ENCODE results near the gene NCAPG2. TPM values are rescaled to one million over a fixed set of nuclear protein-coding genes. Genes with fewer than 3 reads are reported as not detected.
A peak's percentile ranks its signal among the peaks of the same experiment; 100 is the strongest.
"Not testable (repeated sequence)": the region's sequence is repeated elsewhere in the genome, so short reads cannot be mapped to it uniquely, and the experiment has no call there.

Gene NCAPG2
- total RNA-seq, 1 experiment from 2014 or later = 28.8 TPM

DNA sequence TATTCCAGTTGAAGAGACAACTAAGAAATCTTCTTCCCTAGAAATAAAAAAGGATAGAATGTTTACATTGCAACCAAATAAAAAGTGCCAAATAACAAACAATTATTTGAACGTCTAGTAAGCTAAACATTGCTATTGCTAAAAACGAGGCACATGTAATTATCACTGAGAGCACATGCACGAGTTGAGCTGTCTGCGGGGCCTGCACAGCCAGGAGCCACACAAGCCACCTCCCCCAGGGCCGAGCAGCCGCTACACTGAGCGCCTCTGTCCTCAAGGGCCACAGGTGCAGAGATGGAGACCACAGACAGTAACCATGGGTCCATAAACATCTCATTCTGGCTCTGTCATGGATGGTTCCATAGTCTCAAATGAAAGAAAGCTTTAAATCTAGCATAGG, 17.2 kb downstream of the NCAPG2 start:
- in situ Hi-C loops (cut with HindIII; ENCODE audit: low pct_unique_long_range_greater_than_20kb, low sequenced_read_pairs) = no loop called here
- DNase-seq (ENCODE audit: low read depth) = no peak

DNA sequence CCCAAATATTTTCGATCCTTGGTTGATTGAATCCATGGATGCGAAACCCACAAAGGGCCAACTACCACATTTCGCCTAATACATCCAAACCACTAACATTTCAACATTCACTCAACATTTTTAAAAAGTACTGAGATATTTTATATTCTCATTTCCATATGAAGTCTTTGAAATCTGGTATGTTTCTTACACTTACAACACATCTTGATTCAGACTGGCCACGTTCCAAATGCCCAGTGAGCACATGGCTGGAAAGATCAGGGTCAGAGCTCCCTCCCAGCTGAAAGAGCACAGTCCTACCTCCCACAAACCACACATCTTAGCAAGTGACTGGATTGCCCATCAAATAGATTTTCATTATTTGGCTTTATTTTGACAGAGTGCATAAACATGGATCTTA, 18.9 kb downstream of the NCAPG2 start:
- DNase-seq (ENCODE audit: low read depth) = no peak
- in situ Hi-C loops (cut with HindIII; ENCODE audit: low pct_unique_long_range_greater_than_20kb, low sequenced_read_pairs) = no loop called here

DNA sequence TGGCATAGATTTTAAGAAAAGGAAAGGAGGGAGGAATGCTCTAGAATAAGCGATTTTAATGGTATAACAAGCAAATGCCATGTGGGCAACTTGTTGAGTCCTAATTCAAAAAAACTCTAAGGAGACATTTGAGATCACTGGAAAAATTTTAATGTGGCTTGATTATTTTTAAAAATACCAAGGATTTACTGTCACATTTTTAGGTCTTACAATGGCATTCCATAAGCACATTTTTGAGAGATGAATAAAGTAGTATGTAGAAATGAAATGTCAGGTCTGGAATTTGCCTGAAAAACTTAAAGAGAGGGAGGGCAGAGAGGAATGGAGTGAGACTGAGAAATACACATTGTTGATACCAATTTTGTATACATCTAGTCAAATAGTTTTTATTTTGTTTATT, 20.3 kb downstream of the NCAPG2 start:
- no peak for DNase-seq (ENCODE audit: low read depth)
- in situ Hi-C loops (cut with HindIII; ENCODE audit: low pct_unique_long_range_greater_than_20kb, low sequenced_read_pairs) = no loop called here

DNA sequence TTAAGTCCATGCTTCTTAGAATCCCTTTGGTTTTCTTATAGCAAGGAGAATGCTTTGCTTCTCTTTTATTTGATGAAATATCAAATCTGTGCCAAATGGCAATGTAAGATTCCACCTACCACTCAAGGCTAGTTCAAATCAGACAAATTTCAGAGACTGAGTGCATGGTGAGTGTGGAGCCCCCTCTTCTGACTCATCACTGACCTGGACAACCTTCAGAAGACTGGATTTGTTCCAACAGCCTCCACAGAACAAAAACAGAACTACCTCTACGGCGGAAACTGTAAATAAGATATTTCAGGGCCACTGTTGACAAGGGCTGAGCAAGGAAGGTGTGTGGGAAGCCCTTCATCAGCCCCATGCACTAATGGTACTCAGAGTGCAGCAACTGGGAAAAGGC, 21.1 kb downstream of the NCAPG2 start:
- DNase-seq (ENCODE audit: low read depth) = no peak

DNA sequence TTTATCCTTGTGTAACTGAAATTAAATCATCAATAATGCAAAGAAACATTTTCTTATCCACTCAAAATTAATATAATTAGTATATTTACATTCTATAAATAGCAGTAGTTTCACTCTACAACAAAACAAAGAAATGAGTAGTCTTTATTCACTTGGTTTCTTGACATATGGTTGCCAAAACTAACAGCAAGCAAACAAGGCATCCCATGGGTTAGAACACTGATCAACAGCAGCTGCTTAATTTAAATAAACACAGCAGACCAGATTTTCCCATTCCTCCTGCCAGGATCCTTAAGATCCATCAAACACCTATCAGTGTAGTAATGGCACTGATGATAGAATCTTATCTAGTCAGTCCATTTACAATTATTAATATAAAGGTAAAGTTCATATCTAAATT, 22.1 kb downstream of the NCAPG2 start:
- no peak for DNase-seq (ENCODE audit: low read depth)
- in situ Hi-C loops (cut with HindIII; ENCODE audit: low pct_unique_long_range_greater_than_20kb, low sequenced_read_pairs) = no loop called here

More for the DNA sequence above, 21.1 kb downstream of the NCAPG2 start:
- in situ Hi-C loops (cut with HindIII; ENCODE audit: low pct_unique_long_range_greater_than_20kb, low sequenced_read_pairs) = no loop called here

DNA sequence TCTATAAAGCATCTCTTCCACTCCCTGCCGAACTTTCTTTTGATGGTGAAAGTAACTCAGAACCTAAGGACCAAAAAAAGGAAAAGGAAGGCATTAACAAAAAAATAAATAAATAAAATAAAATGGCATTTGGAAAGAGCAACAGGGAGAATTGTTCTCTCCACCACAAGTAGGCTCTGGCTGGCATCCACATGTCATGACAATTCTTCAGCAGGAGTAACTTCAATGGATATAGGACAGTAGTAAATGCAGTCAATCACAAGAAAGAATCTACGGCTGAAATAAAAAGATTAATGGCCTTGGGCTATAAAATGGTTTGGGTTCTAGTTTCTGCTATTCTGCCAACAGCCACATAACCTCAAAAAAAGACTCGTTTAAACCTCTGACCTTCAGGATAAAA, 23.9 kb downstream of the NCAPG2 start:
- in situ Hi-C loops (cut with HindIII; ENCODE audit: low pct_unique_long_range_greater_than_20kb, low sequenced_read_pairs) = no loop called here
- DNase-seq (ENCODE audit: low read depth) = no peak

DNA sequence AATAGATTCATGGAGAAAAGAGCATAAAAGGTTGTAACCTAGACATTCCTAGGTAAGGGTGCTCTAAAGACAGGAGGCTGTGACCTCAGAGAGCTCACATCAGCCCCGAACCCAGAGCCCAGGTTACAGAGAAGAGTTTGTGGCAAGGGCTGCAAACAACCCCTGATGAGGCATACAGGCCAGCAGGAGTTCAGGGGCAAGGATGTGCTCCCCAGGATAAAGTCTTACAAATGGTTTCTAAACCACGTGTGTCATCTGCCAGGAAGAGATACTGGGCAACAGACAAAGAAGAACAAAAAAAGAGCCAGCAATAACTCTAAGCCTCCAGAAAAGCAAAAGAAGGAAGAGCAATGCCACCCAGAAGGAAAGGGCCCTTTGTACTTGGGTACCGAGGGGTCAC, 27.7 kb downstream of the NCAPG2 start:
- in situ Hi-C loops (cut with HindIII; ENCODE audit: low pct_unique_long_range_greater_than_20kb, low sequenced_read_pairs) = no loop called here
- no peak for DNase-seq (ENCODE audit: low read depth)

DNA sequence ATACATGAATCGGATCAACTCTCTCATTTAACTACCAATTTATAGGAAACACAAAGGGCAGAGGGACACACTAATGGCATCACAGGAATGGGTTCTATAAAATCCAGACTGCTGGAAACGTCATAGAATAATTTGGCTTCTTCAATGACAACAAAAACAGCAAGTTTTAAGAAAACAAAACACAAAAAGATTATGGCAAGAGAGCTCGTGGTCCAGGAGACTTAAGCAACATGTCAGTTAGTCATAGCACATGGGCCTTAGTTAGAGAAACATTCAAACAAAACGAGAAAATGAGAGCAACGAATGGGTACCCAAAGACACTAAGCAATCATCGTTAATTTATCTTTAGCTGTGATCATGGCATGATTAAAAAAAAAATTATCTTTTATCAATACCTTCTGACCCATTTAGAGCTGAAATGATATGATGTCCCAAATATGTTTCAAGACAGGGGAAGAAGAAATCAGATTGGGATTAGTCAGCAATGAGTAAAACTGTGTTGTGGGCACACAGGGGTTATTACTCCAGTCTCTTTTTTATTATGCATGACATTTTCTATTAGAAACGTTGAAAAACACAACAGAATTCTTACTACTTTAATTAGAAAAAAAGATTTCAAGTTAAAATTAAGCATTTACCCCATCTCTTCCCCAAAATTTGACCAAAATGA, 28.3 kb downstream of the NCAPG2 start:
- no peak for DNase-seq (ENCODE audit: low read depth)
- in situ Hi-C loops (cut with HindIII; ENCODE audit: low pct_unique_long_range_greater_than_20kb, low sequenced_read_pairs) = no loop called here

DNA sequence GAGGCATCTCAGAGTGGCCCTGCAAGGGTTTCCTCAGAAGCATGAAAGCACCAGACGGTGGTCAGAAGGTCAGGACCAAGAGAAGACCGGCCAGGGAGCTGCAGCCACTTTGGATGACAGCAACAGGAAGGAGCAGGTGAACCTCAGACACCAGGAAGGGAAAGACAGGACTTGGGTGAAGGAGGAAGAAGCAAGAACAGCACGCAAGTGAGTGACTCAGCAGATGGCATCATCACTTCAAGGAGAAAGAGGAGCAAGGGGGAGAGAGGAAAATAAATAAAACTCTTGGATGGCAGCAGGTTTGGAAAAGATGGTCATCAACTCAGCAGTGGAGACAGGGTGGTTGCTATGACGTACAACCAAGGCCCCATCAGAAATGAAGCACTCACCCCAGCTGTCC, 31.6 kb downstream of the NCAPG2 start:
- DNase-seq (ENCODE audit: low read depth) = peak; percentile 64
- in situ Hi-C loops (cut with HindIII; ENCODE audit: low pct_unique_long_range_greater_than_20kb, low sequenced_read_pairs) = no loop called here

DNA sequence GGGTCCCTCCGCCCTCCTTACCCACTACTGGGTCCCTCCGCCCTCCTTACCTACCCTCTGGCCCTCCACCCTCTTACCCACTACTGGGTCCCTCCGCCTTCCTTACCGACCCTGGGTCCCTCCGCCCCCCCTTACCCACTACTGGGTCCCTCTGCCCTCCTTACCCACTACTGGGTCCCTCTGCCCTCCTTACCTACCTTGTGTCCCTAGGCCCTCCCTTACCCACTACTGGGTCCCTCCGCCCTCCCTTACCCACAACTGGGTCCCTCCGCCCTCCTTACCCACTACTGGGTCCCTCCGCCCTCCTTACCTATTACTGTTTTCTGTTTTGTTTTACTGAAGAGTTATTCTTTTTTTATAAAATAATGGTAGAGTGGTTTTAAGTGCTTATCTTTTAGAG, 36.5 kb downstream of the NCAPG2 start:
- in situ Hi-C loops (cut with HindIII; ENCODE audit: low pct_unique_long_range_greater_than_20kb, low sequenced_read_pairs); DNase-seq (ENCODE audit: low read depth): not testable (repeated sequence)

DNA sequence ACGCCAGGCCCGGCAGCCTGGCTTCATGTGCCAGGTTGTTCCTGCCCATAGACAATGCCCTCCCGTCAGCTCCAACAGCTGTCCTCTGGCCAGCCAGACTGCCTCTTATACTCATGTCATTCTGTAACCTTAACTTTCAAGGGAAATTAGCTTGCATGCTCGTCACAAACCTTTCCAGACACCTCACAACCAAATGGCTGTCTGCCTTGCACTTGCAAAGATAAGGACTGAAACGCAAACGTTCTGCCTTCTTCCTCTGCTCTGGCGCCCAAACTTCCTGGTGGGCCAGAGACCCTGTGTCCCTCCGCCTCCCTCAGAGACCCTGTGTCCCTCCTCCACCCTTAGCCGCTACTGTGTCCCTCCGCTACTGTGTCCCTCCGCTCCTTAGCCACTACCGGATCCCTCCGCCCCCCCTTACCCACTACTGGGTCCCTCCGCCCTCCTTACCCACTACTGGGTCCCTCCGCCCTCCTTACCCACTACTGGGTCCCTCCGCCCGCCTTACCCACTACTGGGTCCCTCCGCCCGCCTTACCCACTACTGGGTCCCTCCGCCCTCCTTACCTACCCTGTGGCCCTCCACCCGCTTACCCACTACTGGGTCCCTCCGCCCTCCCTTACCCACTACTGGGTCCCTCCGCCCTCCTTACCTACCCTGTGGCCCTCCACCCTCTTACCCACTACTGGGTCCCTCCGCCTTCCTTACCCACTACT, 37.5 kb downstream of the NCAPG2 start:
- in situ Hi-C loops (cut with HindIII; ENCODE audit: low pct_unique_long_range_greater_than_20kb, low sequenced_read_pairs); DNase-seq (ENCODE audit: low read depth): not testable (repeated sequence)

DNA sequence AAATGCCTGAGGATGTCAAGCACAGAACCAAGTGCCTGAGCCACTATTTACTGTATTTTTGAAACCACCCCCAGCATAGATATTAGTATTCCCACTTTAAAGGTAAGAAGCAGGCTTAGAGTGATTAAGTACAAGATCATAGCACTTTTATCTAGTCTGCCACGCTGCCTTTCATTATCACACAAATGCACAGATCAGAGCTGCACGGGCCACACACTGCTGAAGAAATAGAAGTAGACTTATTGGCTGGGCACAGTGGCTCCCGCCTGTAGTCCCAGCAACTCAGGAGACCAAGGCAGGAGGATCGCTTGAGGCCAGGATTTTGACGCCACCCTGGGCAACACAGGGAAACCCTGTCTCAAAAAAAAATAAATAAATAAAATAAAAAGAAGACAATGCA, 38.2 kb downstream of the NCAPG2 start:
- in situ Hi-C loops (cut with HindIII; ENCODE audit: low pct_unique_long_range_greater_than_20kb, low sequenced_read_pairs) = no loop called here
- no peak for DNase-seq (ENCODE audit: low read depth)

DNA sequence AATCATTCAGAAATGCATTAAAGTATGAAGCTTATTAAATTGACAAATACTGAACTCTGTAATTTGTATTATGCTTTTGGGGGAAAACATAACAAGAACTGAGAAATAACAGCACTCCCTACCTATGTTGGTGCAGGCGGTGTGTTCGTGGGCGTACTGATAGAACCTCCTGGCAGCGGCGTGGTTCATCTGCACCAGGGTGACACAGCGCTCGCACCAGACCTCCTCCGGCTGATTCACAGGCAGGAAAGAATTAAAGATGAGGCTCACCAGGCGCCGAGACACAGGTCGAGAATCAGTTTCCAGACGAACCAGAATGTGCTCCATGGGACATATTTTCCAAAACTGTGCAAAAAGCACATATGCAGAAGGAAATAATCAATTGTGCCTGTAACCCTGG, 40.2 kb downstream of the NCAPG2 start:
- in situ Hi-C loops (cut with HindIII; ENCODE audit: low pct_unique_long_range_greater_than_20kb, low sequenced_read_pairs) = no loop called here

DNA sequence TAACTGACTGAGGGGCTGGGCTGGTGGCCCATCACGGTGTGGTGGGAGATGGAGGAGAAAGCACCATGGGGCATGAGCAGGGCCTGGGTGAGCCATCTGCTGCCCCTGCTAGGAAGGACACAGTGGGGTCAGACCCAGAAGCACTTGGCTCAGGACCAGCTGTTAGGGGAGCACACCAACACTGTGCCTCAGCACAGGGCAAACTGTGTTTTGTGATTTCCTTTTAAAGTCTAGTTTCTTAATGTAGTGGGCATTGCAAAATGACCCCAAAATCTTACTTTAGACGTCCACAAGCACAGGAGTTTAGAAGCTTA, 41.2 kb downstream of the NCAPG2 start:
- in situ Hi-C loops (cut with HindIII; ENCODE audit: low pct_unique_long_range_greater_than_20kb, low sequenced_read_pairs) = no loop called here
- DNase-seq (ENCODE audit: low read depth) = no peak

More for the DNA sequence above, 40.2 kb downstream of the NCAPG2 start:
- DNase-seq (ENCODE audit: low read depth) = no peak

DNA sequence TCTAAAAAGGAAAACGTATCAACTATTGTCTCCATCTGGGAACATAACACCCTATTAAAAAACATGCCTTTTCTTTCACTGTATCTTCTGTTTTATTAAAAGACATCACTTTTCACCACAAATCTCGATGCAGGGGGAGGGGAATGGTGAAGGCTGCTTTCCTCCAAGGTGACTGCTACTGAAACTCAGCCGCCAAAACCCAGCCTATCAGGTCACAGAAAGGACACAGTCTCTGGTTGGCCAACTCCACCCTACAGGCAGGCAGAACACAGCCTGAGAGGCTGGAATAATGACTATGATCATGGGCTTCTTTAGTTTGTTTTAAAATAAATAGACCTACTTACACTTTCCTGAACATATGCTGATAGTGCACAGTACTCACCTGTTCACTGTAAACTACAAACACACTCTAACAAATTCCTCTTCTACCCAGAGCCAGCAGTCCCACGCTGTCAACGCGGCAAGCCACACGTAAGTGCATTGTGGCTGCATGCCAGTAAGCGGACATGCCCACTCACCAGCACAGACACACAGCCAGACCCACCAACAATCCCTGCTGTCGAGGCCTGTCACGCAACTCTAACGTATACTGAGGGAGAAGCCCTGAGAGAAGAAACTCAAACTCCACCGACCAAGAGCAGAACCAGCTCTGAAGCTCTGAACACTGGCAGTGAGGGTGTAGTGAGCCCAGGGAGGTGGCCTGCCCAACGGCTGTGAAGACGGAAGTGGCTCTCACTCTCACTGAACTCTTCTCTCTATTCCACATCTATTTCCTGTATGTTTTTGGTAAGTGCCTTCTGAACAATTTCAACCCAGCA, 41.8 kb downstream of the NCAPG2 start:
- in situ Hi-C loops (cut with HindIII; ENCODE audit: low pct_unique_long_range_greater_than_20kb, low sequenced_read_pairs) = no loop called here
- no peak for DNase-seq (ENCODE audit: low read depth)

DNA sequence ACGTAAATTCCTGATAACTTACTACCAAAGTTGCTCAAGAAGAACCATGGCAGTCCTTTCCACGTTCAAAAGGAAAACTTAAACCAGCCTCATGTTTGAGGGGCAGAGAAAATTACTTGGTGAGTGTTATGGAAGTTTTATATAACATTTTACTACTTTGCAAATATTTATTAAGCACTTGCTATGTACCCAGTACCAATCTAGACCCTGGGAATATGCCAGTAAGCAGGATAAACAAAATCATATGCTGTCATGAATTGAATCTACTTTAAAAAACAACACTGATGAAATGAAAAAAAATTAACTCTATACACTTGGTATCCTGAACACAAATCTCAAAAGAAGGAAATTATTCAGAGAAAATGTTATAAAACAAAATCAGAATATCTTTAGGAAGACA, 46.1 kb downstream of the NCAPG2 start:
- DNase-seq (ENCODE audit: low read depth) = no peak

DNA sequence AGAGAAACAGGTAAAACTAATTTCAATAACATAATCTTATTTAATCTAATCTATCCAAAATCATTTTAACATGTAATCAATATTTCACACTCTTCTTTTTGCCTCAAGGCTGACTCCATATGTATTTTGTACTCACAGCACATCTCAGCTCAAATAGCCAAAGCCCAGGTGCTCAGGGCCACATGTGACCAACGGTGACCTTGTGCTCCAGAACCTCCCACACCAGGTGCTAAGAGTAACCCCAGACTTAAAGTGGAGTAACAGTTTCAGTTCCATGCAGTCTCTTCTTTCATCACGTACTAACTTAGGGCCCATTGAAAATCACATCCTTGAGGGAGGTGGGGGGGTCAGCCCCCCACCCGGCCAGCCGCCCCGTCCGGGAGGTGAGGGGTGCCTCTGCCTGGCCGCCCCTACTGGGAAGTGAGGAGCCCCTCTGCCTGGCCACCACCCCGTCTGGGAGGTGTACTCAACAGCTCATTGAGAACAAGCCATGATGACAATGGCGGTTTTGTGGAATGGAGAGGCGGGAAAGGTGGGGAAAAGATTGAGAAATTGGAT, 47.3 kb downstream of the NCAPG2 start:
- no peak for DNase-seq (ENCODE audit: low read depth)
- in situ Hi-C loops (cut with HindIII; ENCODE audit: low pct_unique_long_range_greater_than_20kb, low sequenced_read_pairs) = no loop called here

More for the DNA sequence above, 46.1 kb downstream of the NCAPG2 start:
- in situ Hi-C loops (cut with HindIII; ENCODE audit: low pct_unique_long_range_greater_than_20kb, low sequenced_read_pairs) = no loop called here

DNA sequence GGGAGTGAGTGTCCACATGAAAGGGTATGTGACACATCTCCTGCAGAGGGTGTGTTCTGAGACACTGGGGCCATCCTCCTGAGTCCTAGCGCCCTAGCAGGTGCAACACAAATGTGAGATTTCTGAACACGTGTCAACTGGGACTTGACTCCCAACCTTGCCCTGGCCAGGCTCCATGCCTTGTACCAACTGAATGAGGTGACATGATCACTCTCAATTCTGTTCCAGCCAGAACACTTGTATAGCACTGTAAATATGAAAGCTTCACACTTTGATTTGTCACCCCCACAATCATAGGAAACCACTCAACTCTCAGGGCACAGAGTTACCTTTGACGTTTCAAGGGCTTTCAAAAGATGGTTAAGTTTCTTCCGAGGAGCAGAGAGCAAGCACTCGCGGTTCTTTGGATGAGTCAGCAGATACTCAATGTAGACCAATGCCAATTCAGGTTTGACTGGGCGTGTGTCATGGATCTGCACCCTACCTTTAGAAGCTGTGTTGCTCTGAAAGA, 48.6 kb downstream of the NCAPG2 start:
- DNase-seq (ENCODE audit: low read depth) = no peak
- in situ Hi-C loops (cut with HindIII; ENCODE audit: low pct_unique_long_range_greater_than_20kb, low sequenced_read_pairs) = no loop called here

DNA sequence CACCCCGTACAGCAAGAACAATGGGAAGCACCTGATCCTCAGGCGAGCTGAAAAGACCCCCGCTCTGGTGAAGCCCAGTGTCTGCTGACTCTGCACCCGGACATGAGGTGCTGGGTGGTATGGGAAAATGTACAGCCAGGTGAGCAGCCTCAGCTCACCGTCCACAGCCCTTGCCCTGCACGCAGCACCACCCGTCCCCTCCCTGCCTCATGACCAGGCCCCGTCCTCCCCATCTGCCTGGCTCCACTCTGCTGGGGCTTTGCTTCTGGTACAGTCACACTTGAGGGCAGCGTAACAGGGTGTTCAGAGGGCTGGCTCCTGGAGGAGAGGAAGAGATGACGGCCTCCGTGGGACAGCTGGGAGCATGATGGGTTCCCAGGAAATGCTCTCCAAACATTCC, 49.1 kb downstream of the NCAPG2 start:
- no peak for DNase-seq (ENCODE audit: low read depth)
- in situ Hi-C loops (cut with HindIII; ENCODE audit: low pct_unique_long_range_greater_than_20kb, low sequenced_read_pairs) = no loop called here
